ENCODE measurements around the gene BEGAIN.

BEGAIN gene

DNA sequence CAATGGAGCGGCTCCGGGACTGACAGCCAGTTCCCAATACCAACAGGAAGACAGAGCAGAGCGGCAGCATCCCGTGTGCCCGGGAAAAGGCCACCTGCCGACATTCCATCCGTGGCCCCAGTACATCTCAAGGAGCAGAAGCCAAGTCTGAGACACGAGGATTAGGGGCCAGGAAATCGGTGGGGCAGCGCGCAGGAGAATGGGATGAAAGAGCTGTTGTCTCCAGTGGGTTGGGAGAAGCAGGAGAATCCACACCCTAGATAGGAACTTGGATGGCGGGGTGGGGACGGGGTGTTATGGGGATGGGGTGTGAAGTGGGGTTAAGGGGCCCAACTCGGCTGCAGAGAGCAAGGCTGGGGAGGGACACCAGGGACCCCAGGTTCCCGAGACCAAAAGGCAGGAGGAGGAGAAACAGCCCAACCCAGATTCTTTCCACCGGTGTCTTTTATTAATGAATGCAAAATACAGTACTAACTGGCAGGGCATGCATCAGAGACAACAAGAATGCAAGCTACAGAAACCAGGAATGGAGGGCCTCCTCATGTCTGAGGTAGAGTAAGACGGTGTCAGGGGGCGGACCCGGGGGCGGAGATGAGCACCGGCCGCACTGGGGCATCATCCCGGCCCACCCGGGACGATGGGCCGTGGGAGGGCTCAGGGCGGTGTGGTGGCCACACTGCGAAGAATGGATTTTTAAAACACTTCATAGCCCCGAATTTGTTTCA is 50.3 kb downstream of the BEGAIN start:
- no peak for DNase-seq (ENCODE audit: low read depth, low spot score)

GRCh38 chr14:100536121-100536510 is 51.1 kb downstream of the BEGAIN start:
- DNase-seq (ENCODE audit: low read depth, low spot score), result no peak

- no peak for DNase-seq (ENCODE audit: low read depth, low spot score)
Observed at GRCh38 chr14:100535287-100536120, 51.7 kb downstream of the BEGAIN start.

- DNase-seq (ENCODE audit: low read depth, low spot score), result no peak
Observed at GRCh38 chr14:100534528-100535286, 52.5 kb downstream of the BEGAIN start.

GRCh38 chr14:100533656-100534485 is 53.3 kb downstream of the BEGAIN start:
- DNase-seq (ENCODE audit: low read depth, low spot score), result no peak

GRCh38 chr14:100532906-100533655 is 54.1 kb downstream of the BEGAIN start:
- no peak for DNase-seq (ENCODE audit: low read depth, low spot score)

GRCh38 chr14:100532154-100532861 is 54.9 kb downstream of the BEGAIN start:
- DNase-seq (ENCODE audit: low read depth, low spot score), result no peak

GRCh38 chr14:100531152-100532121 is 55.8 kb downstream of the BEGAIN start:
- no peak for DNase-seq (ENCODE audit: low read depth, low spot score)

GRCh38 chr14:100530270-100531072 is 56.7 kb downstream of the BEGAIN start:
- DNase-seq (ENCODE audit: low read depth, low spot score), result no peak

- no peak for DNase-seq (ENCODE audit: low read depth, low spot score)
Observed at GRCh38 chr14:100529561-100530031, 57.6 kb downstream of the BEGAIN start.

DNA sequence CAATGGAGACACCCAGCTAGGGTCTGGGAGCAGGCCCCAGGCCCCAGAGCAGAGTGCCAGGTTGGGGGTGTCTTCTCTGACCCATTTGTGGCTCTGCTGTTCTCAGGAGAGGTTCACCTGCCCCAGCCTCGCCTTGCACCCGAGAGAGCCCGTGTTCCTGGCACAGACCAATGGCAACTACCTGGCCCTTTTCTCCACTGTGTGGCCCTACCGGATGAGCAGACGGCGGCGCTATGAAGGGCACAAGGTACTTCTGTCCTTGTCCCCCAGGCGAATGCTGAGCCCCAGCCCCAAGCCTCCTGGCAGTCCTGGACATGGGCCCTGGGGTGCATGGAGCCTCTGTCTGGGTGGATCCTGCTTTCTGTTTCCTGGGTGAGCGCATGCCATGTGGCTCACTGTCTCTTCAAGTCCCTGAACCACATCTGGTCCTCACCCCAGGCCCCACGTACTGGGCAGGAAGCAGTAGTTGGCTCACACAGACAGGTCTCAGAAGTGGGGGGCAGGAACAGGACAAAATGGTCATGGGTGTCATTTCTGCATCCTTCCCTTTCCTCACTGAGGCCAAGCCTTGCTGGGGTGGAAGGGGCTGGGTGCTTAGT is 58.2 kb downstream of the BEGAIN start:
- no peak for DNase-seq (ENCODE audit: low read depth, low spot score)

DNA sequence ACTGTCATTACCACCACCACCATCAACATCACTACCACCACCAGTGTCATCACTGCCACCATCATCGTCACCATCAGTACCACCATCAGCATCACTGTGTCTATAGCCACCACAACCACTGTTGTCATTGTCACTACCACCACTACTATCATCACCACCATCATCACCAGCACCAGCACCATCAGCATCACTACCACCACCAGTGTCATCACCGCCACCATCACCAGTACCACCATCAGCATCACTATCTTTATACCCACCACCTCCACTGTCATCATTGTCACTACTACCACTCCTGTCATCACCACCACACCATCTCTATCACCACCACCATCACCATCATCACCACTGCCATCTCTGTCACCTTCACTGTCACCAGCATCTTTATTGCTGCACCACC is 60.6 kb downstream of the BEGAIN start:
- DNase-seq (ENCODE audit: low read depth, low spot score), result no peak

GRCh38 chr14:100526057-100526456 is 61.2 kb downstream of the BEGAIN start:
- no peak for DNase-seq (ENCODE audit: low read depth, low spot score)

- DNase-seq (ENCODE audit: low read depth, low spot score), result no peak
Observed at GRCh38 chr14:100525615-100526014, 61.6 kb downstream of the BEGAIN start.

DNA sequence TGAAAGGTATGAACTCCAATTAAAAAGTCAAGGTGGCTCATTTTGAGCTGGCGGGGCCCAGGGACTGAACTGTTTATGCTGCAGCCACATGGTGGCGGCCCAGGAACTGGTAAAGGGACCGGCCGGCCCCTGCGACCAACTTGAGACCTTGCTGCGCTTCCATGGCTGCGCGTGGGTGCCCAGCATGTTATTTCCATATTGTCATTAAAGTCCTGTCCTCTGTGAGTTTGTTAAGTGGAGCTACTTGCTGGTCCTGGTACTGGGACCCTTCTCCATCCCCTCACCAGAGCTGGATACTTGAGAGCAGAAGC is 62.3 kb downstream of the BEGAIN start:
- DNase-seq (ENCODE audit: low read depth, low spot score), result no peak

- DNase-seq (ENCODE audit: low read depth, low spot score), result no peak
Observed at GRCh38 chr14:100524233-100524932, 62.8 kb downstream of the BEGAIN start.

DNA sequence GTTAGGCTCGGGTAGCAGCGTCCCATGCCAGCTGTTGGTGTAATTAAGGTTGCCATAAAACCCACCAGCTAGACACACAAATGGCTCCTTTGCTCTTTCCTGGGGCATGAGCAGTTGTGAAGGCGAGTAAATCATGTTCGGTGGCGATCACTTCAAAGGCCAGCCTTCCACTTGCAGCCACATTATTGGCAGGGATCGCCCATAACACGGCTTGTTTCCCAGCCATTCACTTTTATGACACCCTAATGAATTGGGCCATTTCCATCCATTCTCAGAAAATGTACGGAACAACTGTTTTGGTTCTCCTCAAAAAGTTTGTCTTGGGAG is 63.4 kb downstream of the BEGAIN start:
- DNase-seq (ENCODE audit: low read depth, low spot score), result no peak

Measured in smooth muscle cell of the brain vasculature (primary cell).